A673 (cell line): Measurements from ENCODE around the gene ASB1.

Source experiments
- EZH2 ChIP-seq: fragments of 200-600 bp; sonication (generic); IDR thresholded peaks from 2 replicates; pipeline ENCODE4 v1.6.1; 2017; ENCODE audit warnings: borderline replicate concordance, low read depth, mild to moderate bottlenecking, mixed read lengths, antibody characterized with exemption, low read length; ENCODE audit not compliant: poor library complexity, severe bottlenecking
- TF ChIP-seq, protein P1 (sequence below): fragments of 300-800, 200-600 bp; sonication (generic); conservative IDR thresholded peaks from 2 replicates; pipeline ENCODE4 v1.5.1; 2017; ENCODE audit warnings: low read depth, mild to moderate bottlenecking, antibody characterized with exemption, low read length, moderate library complexity, mixed read lengths

DNA sequence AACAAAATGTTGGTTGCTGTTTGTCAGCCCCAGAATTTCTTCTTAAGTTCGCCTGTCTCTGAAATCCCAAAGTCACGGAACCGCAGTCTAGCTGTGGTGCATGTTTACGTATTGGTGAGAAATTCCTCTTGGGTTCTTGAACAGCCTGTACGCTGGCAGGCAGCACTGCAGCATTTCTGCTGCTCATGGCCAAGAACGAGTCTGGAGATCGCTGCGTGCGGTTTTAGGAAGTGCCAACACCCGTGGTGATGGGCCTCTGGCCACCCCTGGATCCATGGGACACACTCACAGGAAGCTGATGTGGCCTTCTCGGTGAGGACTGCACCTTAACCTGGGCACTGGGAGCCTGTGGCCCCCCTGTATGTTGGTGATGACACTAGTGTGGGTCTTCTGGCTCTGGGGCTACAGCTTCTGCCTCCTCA is 23.7 kb downstream of the ASB1 start:
- TF ChIP-seq, protein P1, sequence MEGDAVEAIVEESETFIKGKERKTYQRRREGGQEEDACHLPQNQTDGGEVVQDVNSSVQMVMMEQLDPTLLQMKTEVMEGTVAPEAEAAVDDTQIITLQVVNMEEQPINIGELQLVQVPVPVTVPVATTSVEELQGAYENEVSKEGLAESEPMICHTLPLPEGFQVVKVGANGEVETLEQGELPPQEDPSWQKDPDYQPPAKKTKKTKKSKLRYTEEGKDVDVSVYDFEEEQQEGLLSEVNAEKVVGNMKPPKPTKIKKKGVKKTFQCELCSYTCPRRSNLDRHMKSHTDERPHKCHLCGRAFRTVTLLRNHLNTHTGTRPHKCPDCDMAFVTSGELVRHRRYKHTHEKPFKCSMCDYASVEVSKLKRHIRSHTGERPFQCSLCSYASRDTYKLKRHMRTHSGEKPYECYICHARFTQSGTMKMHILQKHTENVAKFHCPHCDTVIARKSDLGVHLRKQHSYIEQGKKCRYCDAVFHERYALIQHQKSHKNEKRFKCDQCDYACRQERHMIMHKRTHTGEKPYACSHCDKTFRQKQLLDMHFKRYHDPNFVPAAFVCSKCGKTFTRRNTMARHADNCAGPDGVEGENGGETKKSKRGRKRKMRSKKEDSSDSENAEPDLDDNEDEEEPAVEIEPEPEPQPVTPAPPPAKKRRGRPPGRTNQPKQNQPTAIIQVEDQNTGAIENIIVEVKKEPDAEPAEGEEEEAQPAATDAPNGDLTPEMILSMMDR, result no peak
- TF ChIP-seq EZH2, result no peak
